GM19395 (cell line): ENCODE data around the gene PRH2.

Source experiments
- ATAC-seq: cut with Tn5 transposase; IDR thresholded peaks from one replicate; pipeline ENCODE4 v1.9.1; 2021; ENCODE audit warnings: mild to moderate bottlenecking, moderate library complexity; ENCODE audit not compliant: unreplicated experiment

Gene PRH2

DNA sequence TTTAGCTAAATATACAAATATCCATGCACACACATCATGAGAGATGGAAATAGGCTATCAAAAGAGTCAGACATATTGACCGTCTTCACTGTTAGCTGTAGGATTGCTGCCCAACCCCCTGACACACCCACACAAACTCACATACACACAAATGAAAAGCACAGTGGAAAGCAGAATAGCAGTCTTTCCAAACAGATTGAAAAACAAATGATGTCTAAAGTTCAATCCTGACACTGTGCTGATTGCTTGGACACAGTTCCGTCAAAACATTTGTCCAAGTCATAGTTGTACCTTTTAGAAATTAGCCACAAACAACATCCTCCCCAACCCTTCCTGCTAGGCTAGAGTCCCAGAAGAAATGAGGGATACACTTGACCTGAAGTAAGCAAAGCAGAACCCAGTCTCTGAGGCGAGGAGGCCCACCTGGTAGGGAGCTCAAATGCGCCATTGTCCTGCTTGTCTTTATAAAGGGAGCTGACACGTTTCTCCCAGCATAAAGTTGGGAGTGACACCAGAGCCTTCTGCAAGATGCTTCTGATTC lies at the start of gene PRH2:
Gene PRH2, plus strand, starts transcription at position 491 of the 541 bp plus-strand sequence. Its CDS starts 38 bp downstream, at position 529.
- ATAC-seq, result no peak

DNA sequence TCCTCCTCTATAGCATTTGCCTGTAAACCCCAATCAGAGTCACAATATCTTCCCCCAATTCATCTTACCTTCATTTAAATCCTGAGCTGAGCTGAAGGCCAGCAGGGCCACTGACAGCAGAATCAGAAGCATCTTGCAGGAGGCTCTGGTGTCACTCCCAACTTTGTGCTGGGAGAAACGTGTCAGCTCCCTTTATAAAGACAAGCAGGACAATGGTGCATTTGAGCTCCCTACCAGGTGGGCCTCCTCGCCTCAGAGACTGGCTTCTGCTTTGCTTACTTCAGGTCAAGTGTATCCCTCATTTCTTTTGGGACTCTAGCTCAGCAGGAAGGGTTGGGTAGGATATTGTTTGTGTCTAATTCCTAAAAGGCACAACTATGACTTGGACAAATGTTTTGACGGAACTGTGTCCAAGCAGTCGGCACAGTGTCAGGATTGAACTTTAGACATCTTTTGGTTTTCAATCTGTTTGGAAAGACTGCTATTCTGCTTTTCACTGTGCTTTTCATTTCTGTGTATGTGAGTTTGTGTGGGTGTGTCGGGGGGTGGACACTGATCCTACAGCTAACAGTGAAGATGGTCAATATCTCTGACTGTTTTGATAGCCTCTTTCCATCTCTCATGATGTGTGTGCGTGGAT lies 44.8 kb upstream of the PRH2 start, which contains the start of gene PRH1:
Gene PRH1, minus strand, starts transcription at position 170 of the 640 bp plus-strand sequence. Its CDS starts 38 bp downstream, at position 132.
- ATAC-seq, result no peak

DNA sequence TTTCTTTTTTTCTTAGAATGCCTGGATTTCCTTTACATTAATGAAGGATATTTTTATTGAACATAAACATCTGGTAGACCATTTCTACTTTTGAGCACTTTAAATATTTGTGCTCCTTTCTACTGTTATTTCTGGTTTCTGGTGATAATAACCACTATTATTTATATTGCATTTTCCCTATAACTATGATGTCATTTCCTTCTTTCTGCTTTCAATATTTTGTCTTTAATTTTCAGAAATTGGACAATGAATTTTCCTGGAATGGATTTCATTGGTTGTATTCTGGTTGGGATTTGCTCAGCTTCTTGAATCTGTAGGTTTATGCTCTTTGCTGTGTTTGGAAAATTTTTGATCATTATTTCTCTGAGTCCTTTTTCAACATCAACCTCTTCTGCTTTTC lies 39.8 kb upstream of the PRH2 start:
- ATAC-seq, result no peak

DNA sequence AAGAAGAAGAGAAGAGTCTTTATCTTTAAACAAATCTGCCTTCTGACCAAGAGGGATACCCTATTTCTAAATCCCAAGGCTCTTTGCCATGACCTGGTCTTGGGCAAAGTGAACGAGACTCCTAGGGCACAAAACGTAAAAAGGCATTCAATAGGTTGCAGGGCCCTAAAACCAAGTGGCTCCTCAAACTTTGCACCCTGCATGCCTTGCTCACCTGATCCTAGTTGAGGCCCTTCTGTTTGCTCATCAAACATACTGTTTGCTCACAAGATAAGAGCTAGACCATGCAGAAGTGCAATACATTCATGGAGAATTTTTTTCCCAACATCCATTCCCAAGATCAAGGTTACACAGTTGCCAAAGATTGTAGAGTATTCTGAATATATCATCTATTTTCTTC lies 37.1 kb upstream of the PRH2 start:
- ATAC-seq, result no peak

DNA sequence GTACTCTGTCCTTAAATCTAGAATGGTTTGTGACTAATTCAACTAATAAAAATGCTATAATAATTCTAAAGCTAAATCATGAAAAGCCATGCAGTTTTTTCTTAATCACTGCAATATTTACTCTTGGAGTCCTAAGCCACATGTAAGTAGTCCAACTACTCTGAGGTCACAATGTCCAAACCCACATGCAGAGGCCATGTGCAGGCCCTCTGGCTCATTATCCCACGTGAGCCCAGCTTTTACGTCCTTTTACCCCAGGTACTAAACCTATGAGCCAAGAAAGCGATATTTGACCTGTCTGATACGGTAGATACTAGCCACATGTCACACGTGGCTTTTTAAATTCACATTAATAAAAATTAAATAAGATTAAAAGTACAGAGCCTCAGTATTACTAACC lies 32.2 kb upstream of the PRH2 start:
- no peak for ATAC-seq

DNA sequence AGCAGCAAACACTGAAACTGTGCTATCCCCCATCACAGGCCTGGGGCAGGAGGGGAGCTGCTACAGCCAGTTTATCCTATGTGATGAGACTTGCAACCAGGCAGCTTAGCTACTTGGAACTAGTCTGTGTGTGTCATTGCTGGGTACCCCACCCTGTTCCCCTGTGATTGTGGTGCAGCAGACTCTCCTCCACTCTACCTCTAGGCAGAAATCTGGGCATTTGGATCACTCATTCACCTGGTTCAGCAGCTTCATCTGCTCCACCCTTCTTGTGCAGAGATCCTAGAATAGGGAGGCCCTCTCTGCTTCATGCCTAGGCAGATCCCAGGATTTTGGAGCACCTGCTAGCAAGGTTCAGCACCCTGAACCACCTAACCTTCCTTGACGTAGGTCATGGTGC lies 28.5 kb upstream of the PRH2 start:
- no peak for ATAC-seq

DNA sequence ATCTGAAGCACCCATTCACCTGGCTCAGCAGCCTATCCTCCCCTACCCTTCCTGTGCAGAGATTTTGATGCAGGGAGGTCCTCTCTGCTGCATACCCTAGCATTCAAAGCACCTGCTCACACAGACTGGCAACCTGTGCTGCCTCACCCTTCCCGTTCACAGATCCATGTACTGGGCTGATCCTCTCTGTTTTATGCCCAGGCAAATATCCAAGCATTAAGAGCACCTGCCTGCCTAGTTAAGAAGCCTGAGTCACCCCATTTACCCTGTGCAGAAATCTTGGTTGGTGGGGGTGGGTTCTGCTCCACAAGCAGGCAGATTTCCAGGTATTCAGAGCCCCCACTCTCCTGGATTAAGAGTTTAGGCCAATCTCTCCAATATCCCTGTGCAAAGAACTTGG lies 28.1 kb upstream of the PRH2 start:
- no peak for ATAC-seq

DNA sequence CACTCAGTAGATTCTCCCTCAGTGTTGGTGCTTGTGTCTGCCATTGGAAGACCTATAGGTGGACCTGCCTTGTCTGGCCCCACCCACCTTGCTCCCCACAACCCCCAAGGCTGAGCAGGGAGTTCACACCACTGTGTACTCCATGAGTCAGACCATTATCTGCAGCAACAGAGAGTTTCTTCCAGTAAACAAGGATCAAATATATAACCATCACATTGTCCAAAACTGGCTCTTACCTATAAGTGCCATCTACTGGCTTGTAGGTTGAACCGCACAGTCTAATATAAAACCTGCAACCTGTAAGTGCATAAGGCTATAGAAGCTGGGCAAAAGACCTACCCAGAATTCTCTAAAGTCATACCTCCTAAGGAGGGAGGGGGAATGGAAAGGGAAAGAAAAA lies 27.6 kb upstream of the PRH2 start:
- no peak for ATAC-seq

DNA sequence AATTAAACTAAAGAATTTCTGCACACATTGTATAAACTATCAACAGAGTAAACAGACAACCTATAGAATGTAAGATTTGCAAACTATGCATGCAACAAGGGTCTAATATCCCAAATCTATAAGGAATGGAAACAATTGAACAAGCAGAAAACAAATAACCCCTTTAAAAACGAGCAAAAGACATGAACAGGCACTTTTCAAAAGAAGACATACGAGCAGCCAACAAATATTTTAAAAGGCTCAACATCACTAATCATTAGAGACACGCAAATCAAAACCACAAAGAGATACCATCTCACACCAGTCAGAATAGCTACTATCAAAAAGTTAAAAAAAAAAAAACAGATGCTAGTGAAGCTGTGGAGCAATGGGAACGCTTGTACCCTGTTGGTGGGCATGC lies 24.4 kb upstream of the PRH2 start:
- ATAC-seq, result no peak

DNA sequence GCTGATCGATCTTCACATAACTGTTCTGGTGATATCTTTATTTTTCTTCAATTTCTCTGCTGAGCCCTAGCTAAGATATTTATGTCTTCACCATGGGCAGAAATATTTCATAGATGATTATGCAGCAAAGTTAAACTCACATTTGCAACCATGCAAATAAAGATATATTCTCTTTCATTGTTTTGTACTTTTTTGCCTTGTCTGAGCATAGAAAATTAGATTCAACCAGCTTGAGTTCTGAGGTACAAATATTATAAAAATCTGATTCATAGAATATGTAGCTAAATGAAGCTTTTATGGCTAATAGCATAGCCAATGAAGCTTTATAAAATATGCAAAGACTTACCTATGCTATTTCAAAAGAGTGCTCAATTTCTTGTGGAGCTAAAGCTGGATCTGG lies 19.6 kb upstream of the PRH2 start, which contains the start of gene TAS2R13:
Gene TAS2R13, minus strand, starts transcription at position 101 of the 400 bp plus-strand sequence. CDS start 264 bp downstream, outside the sequence.
- ATAC-seq, result no peak

DNA sequence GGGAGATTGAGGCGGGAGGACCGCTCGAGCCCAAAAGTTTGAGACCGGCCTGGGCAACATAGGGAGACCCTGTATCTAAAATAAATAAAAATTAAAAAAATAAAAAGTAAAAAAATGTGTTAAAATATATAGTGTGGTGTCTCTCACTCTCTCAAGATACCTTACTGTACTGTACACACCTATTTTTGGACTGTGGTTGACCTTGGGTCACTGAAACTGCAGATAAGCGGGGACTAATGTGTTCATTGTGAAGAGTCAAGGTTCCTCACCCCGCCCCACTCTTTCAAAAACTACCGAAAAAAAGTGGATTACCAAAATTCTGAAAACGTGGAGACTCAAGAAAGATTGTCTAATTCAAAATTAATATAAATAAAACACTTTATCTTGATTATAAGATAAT lies 18.7 kb upstream of the PRH2 start:
- no peak for ATAC-seq

DNA sequence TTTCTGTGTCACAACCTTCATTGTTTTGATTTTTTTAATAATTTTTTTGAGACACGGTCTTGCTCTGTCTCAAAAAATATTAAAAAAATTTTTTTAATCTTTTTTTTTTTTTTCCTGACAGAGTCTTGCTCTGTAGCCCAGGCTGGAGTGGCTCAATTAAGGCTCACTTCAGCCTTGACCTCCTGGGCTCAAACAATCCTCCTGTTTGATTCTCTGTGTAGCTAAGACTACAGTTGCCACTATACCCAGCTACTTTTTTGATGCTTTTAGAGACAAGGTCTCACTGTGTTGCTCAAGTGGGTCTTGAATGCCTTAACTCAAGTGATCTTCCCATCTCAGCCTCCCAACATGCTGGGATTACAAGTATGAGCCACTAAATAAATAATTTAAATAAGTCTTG lies 9.2 kb upstream of the PRH2 start:
- no peak for ATAC-seq

DNA sequence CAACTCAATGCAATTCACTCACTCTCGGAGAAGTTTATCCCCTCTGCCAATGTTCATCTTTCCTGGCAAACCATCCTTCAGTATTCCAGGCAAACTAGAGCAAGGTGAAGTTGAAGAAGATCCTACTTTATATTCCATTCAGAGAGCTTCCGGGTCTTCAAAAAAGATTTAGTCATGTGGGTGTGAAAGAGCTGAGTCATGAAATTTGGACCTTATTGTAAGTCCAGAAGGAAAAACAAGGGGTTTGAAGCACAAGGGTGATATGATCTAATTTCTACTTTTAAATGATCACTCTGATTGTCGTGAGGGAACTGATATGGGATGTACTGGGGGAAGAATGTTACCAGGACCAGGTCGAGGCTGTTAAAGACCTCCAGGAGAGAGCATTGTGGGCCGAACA lies 2.8 kb upstream of the PRH2 start:
- ATAC-seq, result no peak

DNA sequence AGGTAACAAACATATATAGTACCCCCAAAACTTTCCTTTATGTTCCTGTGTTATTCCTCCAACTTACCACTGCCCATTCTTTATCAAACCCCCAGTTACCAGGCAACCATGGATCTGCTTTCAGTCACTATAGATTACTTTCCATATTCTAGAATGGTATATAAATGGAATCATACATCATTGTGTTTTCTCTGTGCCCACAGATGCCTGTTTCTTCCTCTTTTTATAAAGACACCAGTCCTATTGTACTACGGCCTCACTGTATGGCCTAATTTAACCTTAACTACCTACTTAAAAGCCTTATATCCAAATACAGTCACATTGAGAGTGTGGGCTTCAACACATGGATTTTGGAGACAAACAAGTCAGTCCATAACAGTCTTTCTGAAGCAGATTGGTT lies 7.5 kb downstream of the PRH2 start:
- ATAC-seq, result no peak

DNA sequence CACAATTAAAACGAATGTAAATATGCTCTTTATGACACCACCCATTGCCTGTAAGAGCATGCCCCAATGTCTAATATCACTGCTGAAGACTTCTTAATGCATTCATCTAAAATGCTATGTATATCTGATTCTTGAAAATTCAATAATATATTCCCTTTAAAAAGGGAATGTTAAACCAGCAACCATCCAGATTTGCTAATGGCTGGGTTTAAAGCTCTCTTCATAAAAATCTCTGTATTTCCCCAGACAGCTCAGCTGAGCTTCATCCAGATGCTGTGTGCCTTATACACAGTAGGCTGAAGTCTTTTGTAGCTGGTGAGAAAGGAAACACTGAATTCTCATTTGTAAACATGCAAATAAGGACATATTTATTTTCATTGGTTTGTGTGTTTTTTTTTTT lies 10.1 kb downstream of the PRH2 start, which contains the start of gene TAS2R14:
Gene TAS2R14, minus strand, starts transcription at position 101 of the 400 bp plus-strand sequence. Its CDS starts 56 bp downstream, at position 45.
- ATAC-seq, result no peak

DNA sequence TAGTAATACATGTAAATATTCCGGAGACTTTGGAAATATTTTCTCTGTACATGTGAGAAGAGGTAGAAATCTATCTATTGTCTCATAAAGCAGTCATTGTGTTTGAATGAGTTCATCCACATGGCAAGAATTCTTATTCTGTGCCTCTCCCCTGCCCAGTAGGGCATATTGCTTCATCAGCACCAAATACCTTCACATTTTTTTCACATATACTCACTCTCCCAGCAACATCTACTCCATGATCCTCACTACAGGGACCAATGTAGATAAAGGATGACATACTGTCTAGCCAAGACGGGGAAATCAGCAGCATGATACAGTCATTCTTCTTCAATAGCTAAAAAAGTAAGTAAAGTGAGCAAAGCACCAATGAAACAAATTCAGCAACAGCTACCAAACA lies 11.4 kb downstream of the PRH2 start:
- no peak for ATAC-seq

DNA sequence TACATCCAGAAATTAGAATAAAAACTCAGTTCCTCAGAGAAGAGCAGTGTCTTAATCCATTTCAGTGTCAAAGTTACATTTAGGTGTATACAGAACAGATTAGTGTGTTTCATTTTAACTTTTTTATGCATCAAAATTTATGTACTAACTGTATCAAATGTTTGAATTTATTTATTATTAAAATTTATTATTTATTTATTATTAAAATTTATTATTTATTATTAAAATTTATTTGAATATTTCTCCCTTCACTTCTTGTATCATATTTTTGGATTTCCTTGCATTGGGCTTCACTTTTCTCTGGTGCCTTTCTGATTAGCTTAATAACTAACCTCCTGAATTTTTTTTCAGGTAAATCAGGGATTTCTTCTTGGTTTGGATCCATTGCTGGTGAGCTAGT lies 12.3 kb downstream of the PRH2 start:
- ATAC-seq, result no peak

DNA sequence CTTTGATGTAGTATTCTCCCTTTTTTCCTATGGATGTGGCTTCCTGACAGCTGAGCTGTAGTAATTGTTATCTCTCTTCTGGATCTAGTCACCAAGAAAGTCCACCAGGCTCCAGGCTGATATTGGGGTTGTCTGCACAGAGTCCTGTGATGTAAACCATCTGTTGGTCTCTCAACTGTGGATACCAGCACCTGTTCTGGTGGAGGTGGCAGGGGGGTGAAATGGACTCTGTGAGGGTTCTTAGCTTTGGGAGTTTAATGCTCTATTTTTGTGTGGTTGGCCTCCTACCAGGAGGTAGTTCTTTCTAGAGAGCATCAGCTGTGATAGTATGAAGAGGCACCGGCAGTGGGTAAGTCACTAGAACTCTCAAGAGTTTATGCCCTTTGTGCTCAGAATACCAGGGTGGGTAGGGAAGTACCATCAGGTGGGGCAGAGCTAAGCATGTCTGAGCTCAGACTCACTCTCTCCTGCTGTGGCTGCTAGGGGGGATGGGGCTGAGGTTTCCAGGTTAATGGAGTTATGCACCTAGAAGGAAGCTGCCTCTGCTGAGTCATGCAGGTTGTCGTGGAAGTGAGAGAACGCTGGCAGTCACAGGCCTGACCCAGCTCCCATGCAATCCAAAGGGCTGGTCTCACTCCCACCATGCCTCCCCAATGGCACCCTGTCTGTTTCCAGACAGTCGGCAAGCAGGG lies 13.0 kb downstream of the PRH2 start:
- ATAC-seq, result no peak

DNA sequence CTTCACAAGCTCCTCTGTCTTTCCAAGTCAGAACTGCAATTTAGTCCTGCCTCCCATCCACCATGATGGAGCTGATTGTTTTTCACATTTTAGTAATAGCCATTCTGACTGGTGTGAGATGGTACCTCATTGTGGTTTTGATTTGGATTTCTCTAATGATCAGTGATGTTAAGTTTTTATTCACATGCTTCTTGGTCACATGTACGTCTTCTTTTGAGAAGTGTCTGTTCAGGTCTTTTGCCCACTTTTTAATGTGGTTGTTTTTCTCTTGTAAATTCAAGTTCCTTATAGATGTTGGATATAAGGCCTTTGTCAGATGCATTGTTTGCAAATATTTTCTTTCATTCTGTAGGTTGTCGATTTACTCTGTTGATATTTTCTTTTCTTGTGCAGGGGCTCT lies 14.1 kb downstream of the PRH2 start:
- ATAC-seq, result no peak

DNA sequence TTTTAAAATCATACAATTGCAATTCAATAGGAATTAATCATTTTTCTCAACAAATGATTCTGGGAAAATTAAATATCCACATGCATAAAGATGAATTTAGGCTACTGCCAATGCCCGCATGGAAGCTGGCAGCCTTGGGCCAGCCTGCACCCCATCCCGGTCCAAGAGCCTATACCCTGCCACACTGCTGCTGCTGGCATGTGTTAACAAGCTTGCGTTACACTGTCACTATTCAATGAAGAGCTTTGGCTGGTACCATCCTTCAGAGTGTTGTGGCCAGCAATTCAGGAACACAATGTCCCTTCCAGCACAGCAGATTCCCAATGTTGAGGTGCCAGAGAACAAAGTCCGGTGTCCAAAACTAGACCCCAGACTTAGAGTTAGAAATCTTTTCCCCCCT lies 23.6 kb downstream of the PRH2 start:
- ATAC-seq, result no peak

DNA sequence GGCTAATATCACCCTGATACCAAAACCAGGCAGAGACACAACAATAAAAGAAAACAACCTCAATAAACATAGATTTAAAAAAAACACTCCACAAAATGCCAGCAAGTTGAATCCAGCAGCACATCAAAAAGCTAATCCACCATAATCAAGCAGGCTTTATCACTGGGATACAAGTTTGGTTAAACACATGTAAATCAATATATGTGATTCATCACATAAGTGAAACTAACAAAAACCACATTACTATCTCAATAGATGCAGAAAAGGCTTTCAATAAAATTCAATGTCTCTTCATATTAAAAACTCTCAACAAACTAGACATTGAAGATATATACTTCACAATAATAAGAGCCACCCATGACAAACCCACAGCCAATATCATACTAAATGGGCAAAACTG lies 27.0 kb downstream of the PRH2 start:
- no peak for ATAC-seq

DNA sequence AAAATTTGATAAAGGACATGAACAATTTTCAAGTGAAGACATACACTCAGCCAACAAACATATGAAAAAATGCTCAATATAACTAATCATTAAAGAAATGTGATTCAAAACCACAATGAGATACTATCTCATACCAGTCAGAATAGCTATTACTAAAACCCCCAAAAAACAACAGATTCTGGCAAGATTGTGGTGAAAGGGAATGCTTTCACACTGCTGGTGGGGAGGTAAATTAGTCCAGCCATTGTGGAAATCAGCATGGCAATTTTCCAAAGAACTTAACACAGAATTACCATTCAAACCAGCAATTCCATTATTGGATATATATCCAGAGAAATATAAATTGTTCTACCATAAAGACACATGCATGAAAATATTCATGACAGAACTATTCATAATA lies 28.7 kb downstream of the PRH2 start:
- no peak for ATAC-seq
